ENCODE results near the gene RNF17.
"Not testable (repeated sequence)": the region's sequence is repeated elsewhere in the genome, so short reads cannot be mapped to it uniquely, and the experiment has no call there.

RNF17 gene

DNA sequence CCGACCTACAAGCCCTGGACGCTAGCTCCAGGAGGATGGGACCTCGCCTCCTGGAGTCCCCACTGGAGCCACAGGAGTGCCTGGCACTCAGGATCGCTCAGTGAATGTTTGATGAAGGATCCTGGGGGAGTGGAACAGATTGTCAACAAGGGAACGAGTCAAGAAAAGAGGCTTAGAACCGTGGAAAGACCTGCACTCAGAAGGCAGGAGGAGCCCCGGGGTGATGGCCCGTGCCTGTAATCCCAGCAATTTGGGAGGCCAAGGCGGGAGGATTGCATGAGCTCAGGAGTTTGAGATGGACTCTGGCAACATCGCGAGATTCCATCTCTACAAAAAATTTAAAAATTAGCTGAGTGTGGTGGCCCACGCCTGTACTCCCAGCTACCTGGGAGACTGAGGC, 44.8 kb upstream of the RNF17 start:
- no peak for DNase-seq (ENCODE audit: low read depth in 2 of 2)
- H3K4me3 ChIP-seq (replicated peaks in 1 of 2; ENCODE audit: low read depth in 2 of 2, low read length in 2 of 2): no peak overlapping the region
- no peak for TF ChIP-seq CTCF (IDR thresholded peaks at IDR 0.05; ENCODE audit: low read depth, low read length)

DNA sequence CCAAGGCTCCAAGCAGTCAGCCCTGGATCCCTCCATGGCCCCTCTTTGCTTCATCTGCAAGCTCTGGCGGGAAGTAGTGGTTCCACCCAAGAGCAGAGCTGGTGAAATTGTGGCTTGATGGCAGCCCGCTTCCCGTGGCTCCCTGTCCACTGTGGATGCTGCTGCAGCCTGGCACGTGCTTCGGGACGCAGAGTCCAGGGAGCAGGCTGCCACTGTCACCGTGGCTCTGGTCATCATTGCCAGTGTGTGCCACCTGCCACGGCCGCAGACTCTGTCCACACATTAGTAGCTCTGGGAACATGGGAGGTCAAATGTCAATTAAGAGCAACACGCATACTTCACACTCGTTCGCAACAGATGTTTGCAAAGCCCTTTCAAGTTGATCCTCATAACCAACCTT, 40.8 kb upstream of the RNF17 start:
- no peak for TF ChIP-seq CTCF (IDR thresholded peaks at IDR 0.05; ENCODE audit: low read depth, low read length)

DNA sequence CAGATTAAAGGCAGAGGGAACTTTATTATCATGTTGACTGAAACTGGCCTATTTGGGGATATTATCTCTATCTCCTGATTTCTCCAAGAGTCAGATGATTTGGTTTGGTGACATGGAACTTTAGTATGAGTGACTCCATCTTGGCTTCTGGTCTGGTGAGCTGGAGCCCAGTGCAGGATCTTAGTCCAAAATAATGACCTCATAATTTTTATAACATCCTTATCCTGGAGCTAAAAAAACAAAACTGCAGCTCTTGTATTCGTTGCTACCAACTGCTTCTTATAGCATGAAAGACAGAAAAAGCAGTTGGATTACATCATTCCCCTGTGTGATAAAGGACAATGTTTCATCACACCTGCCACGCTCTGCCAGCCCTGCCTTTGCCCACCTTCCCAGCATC, 39.3 kb upstream of the RNF17 start:
- DNase-seq (ENCODE audit: low read depth in 2 of 2): no peak
- TF ChIP-seq CTCF (IDR thresholded peaks at IDR 0.05; ENCODE audit: low read depth, low read length): no peak
- H3K4me3 ChIP-seq (replicated peaks in 1 of 2; ENCODE audit: low read depth in 2 of 2, low read length in 2 of 2): no peak overlapping the region

More for the DNA sequence above, 40.8 kb upstream of the RNF17 start:
- no peak for DNase-seq (ENCODE audit: low read depth in 2 of 2)
- no peak overlapping the region for H3K4me3 ChIP-seq (replicated peaks in 1 of 2; ENCODE audit: low read depth in 2 of 2, low read length in 2 of 2)

GRCh38 chr13:24725379-24725778, 38.6 kb upstream of the RNF17 start:
- TF ChIP-seq CTCF (IDR thresholded peaks at IDR 0.05; ENCODE audit: low read depth, low read length): no peak
- no peak for DNase-seq (ENCODE audit: low read depth in 2 of 2)
- no peak overlapping the region for H3K4me3 ChIP-seq (replicated peaks in 1 of 2; ENCODE audit: low read depth in 2 of 2, low read length in 2 of 2)

GRCh38 chr13:24727731-24728601, 36.0 kb upstream of the RNF17 start:
- H3K4me3 ChIP-seq (replicated peaks in 1 of 2; ENCODE audit: low read depth in 2 of 2, low read length in 2 of 2): no peak overlapping the region
- peak; percentile 90 to 93 for DNase-seq (ENCODE audit: low read depth in 2 of 2)
- peak; percentile 77 for TF ChIP-seq CTCF (IDR thresholded peaks at IDR 0.05; ENCODE audit: low read depth, low read length)

DNA sequence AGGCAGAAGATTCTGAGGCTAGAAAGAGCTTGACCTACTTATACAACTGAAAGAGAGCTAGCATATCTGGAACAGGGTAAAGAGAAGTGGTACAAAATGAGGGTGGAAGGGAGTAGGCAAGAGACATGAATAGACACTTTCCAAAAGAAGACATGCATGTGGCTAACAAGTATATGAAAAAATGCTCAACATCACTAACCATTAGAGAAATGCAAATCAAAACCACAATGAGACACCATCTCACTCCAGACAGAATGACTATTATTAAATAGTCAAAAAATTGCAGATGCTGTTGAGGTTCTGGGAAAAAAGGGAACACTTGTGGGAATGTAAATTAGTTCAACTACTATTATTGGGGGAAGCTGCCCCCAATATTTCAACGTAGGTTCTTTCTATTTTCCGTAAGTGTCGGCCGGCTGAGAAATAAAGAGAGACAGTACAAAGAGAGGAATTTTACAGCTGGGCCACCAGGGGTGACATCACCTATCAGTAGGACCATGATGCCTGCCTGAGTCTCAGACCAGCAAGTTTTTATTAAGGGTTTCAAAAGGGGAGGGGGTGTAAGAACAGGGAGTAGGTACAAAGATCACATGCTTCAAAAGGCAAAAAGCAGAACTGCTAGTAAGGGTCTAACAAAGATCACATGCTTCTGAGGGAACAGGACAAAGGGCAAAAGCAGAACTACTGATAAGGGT, 32.9 kb upstream of the RNF17 start:
- H3K4me3 ChIP-seq (replicated peaks in 1 of 2; ENCODE audit: low read depth in 2 of 2, low read length in 2 of 2); DNase-seq (ENCODE audit: low read depth in 2 of 2): not testable (repeated sequence)

- DNase-seq (ENCODE audit: low read depth in 2 of 2): no peak
- no peak for TF ChIP-seq CTCF (IDR thresholded peaks at IDR 0.05; ENCODE audit: low read depth, low read length)
- no peak overlapping the region for H3K4me3 ChIP-seq (replicated peaks in 1 of 2; ENCODE audit: low read depth in 2 of 2, low read length in 2 of 2)
These were observed 29.0 kb upstream of the RNF17 start for GRCh38 chr13:24734950-24735349.
